ENCODE results near the gene ID2.
A peak's percentile ranks its signal among the peaks of the same experiment; 100 is the strongest.

ID2 gene

GRCh38 chr2:8671176-8671575, 10.7 kb upstream of the ID2 start:
- no peak for DNase-seq

- DNase-seq: no peak
Measured at GRCh38 chr2:8671802-8672201, 10.1 kb upstream of the ID2 start.

- no peak for DNase-seq
Measured at GRCh38 chr2:8672940-8673339, 8.9 kb upstream of the ID2 start.

GRCh38 chr2:8673381-8673780, 8.5 kb upstream of the ID2 start:
- DNase-seq: no peak

GRCh38 chr2:8674420-8675009, 7.3 kb upstream of the ID2 start:
- no peak for DNase-seq

GRCh38 chr2:8675543-8675942, 6.3 kb upstream of the ID2 start:
- no peak for DNase-seq

- DNase-seq: peak; percentile 20
Measured at GRCh38 chr2:8676191-8676920, 5.5 kb upstream of the ID2 start.

- no peak for DNase-seq
Measured at GRCh38 chr2:8676921-8677645, 4.8 kb upstream of the ID2 start.

GRCh38 chr2:8677646-8678592, 3.9 kb upstream of the ID2 start:
- peak; percentile 71 for DNase-seq

GRCh38 chr2:8678731-8679566, 2.9 kb upstream of the ID2 start:
- peak; percentile 85 for DNase-seq

- no peak for DNase-seq
Measured at GRCh38 chr2:8679567-8679826, 2.4 kb upstream of the ID2 start.

- peak; percentile 77 for DNase-seq
Measured at GRCh38 chr2:8679827-8680731, 1.8 kb upstream of the ID2 start.

GRCh38 chr2:8680822-8681760, 765 bp upstream of the ID2 start:
- DNase-seq: peak; percentile 78

- peak; percentile 63 for DNase-seq
Measured at GRCh38 chr2:8682719-8683667, 1.1 kb downstream of the ID2 start.

GRCh38 chr2:8684540-8684877, 2.7 kb downstream of the ID2 start:
- DNase-seq: no peak

GRCh38 chr2:8684878-8685696, 3.2 kb downstream of the ID2 start:
- DNase-seq: peak; percentile 61

GRCh38 chr2:8685697-8686358, 4.0 kb downstream of the ID2 start:
- DNase-seq: no peak

Data from DMS 273 treated with DMSO at 0.1 percent for 48 hours (cell line).